CMK (cell line): ENCODE results near the gene CDK7.
"Not testable (repeated sequence)": the region's sequence is repeated elsewhere in the genome, so short reads cannot be mapped to it uniquely, and the experiment has no call there.

Experiments
- DNase-seq: peaks from one replicate; pipeline ENCODE4 v3.0.0-alpha.2; 2010; ENCODE audit warnings: low read depth

CDK7 gene

DNA sequence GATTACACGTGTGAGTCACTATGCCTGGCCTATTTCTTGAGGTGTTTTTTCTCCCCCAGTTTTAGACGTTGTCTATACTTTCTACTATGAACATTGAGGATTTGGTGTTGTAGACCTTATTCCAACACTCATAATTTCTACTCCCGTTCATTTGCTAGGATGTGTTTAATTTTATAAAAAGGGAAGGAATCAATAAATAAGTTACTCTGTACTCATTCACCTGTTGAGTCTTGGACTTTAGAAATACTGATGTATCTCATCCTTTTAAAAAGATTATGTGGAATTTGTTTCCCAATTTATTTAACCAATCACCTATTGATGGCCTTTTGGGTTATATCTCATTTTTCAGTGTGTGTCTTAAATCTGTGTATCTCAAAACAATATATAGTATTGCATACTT is 3.2 kb downstream of the CDK7 start:
- DNase-seq, result no peak

DNA sequence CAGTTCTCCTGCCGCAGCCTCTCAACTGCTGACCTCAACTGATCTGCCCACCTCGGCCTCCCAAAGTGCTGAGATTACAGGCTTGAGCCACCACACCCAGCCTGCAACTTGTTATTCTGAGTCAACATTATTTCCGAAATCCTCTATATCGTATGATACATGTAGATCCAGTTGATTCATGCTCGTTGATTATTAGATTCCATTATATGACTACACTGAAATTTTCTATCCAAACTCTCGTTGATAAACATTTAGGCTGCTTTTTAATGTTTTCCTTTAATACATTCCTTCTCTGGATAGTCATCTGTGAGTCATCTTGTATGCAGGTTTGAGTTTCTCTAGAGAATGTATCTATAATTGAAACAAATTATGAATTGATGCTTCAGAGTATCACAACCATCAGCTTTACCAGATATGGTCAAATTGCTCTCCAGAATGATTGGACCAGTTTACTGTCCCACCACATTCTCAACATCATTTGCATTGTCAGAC is 4.1 kb downstream of the CDK7 start:
- no peak for DNase-seq

DNA sequence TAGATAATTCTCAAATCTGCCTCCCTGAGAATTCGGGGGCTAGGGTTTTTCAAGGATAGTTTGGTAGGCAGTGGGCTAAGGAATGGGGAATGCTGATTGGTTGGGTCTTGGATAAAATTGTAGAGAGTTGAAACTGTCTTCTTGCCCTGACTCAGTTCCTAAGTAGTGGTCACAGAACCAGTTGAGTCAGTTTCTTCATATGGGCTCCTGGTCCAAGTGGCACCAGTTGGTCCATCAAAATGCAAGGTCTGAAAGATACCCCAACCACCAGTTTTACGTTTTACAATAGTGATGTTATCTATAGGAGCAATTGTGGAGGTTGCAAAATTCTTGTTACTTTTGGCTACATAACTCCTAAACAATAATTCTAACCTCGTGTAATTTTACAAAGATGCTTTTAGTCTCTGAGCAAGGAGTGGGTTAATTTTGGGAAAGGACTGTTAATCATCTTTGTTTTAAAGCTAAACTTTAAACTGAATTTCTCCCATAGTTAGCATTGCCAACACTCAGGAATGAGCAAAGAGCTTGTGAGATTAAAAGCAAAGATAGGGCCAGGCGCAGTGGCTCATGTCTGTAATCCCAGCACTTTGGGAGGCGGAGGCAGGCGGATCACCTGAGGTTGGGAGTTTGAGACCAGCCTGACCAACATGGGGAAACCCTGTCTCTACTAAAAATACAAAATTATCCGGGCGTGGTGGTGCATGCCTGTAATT is 7.7 kb downstream of the CDK7 start:
- DNase-seq, result no peak

DNA sequence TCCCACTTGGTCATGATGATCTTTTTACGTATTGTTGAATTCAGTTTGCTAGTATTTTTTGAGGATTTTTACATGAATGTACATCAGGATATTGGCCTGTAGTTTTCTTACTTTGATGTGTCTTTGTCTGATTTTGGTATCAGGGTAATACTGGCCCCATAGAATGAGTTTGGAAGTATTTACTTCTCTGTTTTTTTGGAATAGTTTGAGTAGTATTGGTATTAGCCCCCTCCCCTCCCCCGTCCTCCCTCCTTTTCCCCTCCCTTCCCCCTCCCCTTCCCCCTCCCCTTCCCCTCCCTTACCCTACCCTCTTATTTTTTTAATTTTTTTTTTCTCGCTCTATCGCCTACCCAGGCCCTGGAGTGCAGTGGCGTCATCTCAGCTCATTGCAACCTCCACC is 10.3 kb downstream of the CDK7 start:
- DNase-seq, result no peak

DNA sequence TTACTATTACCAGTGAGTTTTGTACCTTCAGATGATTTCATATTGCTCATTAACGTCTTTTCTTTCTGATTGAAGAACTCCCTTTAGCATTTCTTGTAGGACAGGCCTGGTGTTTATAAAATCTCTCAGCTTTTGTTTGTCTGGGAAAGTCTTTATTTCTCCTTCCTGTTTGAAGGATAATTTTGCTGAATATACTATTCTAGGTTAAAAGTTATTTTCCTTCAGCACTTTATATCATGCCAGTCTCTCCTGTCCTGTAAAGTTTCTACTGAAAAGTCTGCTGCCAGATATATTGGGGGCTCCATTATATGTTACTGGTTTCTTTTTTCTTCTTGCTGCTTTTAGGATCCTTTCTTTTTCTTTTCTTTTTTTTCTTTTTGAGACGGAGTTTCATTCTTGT is 13.3 kb downstream of the CDK7 start:
- no peak for DNase-seq

DNA sequence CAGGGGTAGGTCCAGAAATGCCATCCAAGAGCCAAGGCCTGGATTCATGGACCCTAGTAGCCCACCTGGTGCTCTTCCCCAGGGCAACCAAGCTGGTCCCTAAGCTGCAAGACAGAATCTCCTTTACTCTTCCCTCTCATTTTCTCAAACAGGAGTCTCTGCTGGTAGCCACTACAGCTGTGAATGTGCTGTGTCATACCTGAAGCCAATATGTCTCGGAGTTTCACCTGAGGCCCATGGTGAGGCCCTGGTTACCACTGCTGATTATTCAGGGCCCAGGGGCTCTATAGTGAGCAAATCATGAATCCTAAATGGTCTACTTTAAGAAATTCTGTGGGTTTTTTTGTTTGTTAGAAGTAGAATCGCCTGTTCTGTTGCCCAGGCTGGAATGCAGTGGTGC is 15.9 kb downstream of the CDK7 start:
- no peak for DNase-seq

DNA sequence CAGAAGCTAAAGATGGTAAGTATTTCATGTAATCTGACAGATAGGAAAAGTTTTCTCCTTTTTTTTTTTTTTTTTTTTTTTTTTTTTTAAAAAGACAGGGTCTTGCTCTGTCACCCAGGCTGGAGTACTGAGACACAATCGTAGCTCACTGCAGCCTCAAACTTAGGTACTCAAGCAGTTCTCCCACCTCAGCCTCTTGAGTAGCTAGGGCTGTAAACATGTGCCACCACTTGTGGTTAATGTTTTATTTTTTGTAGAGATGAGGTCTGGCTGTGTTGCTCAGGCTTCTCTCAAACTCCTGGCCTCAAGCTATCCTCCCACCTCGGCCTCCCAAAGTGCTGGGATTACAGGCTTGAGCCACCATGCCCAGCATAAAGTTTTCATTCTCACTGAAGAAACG is 17.8 kb downstream of the CDK7 start:
- DNase-seq, result no peak

DNA sequence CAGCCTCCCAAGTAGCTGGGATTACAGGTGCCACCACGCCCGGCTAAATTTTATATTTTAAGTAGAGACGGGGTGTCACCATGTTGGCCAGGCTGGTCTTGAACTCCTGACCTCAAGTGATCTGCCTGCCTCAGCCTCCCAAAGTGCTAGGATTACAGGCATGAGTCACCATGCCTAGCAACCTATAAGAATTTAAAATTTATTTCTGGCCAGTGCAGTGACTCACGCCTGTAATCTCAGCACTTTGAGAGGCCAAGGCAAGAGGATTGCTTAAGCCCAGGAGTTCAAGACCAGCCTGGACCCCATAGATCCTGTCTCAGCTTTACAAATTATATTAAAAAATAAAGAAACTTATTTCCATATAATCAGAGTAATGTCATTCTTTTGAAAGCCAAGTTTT is 21.3 kb downstream of the CDK7 start:
- DNase-seq, result not testable (repeated sequence)

DNA sequence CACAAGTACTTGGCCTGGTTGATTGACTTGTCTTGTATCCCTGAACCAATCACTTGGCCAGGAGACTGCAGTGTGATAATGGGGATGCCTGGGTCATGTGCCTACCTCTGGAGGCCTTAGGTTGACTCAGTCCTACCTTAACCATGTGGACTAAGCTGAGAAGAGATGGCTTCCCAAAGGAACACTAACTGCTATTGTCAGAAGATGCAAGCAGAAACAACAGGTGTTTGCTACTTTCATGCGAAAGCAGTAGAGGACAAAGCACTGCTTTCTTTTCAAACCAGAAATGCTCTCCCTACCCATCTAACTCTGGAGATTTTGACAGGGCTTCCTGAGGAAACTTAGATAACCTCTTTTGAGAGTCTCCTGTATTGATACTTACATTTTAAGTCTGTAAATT is 22.9 kb downstream of the CDK7 start:
- no peak for DNase-seq

DNA sequence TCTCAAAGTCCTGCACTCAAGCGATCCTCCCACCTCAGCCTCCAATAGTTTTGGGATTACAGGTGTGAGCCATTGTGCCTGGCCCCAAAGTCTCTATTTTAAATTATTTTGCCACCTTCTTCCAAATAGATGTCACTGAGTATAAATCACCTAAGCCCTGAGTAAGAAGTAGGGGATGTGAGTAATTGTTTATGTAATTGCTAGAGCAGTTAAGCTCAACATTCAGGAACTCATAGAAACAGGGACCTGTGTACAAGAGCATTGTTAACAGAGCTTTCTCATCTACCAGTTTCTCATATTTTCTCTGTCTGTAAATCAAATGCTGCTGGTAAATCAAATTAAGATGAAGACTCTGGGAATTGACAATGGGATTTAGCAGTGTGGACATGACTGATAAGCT is 26.3 kb downstream of the CDK7 start:
- DNase-seq, result no peak

DNA sequence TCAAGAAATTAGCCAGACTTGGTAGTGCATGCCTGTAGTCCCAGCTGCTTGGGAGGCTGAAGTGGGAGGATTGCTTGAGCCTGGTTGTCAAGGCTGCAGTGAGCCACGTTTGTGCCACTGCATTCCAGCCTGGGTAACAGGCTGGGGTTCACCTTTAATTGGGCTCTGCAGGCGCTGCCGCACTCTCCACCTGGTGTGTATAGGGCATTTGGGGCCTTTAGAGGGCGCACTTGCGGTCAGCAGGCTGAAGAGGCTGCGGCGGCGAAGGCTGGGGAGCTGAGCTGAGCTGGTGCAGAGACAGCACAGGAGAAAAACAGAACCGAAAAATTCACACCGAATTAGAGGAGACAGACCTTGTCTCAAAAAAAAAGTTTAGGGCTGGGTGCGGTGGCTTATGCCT is 31.2 kb downstream of the CDK7 start:
- no peak for DNase-seq

DNA sequence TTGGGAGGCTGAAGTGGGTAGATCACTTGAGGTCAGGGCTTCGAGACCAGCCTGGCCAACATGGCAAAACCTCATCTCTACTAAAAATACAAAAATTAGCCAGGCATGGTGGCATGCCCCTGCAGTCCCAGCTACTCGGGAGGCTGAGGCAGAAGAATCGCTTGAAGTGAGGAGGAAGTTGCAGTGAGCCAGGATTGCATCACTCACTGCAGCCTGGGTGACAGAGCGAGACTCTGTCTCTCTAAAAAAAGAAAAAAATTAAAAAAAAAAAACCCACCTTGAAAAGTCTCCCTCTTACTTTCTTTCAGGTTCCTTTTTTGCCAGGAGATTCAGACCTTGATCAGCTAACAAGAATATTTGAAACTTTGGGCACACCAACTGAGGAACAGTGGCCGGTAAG is 34.2 kb downstream of the CDK7 start:
- no peak for DNase-seq

DNA sequence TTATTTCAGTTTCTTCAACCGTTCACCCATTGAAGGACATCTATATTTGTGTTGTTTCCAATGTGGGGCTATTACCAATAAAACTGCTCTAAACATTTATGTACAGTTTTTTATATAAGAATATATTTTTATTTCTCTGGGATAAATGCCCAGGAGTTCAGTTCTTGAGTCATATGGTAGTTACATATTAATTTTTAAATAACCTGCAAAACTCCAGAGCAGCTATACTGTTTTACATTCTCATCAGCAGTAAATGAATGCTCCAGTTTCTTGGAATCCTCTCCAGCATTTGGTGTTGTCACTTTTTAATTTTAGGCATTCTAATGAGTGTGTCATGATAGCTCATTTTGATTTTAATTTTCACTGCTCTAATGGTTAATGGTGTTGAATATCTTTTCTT is 36.2 kb downstream of the CDK7 start:
- DNase-seq, result no peak

DNA sequence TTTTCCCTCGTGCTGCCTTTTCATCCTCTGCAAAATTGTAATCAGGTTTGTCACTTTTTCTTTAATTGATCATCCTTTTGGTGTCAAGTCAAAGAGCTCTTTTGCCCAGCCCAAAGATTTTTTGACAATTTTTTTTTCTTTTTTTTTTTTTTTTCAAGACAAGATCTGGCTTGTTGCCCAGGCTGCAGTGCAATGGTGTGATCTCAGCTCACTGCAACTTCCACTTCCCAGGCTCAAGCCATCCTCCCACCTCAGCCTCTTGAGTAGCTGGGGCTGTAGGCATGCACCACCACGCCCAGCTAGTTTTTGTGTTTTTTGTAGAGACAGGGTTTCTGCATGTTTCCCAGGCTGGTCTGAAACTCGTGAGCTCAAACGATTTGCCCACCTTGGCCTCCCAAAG is 36.7 kb downstream of the CDK7 start:
- DNase-seq, result no peak

DNA sequence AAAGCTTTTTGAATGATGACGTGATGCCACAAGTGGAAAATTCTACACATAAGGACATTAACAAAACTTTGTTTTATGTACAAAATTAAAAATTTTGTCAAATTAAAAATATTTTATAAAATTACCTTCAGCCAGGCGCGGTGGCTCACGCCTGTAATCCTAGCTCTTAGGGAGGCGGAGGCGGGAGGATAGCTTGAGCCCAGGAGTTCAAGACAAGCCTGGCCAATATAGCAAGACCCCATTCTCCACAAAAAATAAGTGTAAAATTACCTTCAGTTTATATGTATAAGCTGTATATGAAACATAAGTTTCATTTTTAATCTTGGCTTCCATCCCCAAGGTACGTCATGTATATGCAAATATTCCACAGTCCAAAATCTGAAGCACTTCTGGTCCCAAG is 40.9 kb downstream of the CDK7 start:
- DNase-seq, result no peak

DNA sequence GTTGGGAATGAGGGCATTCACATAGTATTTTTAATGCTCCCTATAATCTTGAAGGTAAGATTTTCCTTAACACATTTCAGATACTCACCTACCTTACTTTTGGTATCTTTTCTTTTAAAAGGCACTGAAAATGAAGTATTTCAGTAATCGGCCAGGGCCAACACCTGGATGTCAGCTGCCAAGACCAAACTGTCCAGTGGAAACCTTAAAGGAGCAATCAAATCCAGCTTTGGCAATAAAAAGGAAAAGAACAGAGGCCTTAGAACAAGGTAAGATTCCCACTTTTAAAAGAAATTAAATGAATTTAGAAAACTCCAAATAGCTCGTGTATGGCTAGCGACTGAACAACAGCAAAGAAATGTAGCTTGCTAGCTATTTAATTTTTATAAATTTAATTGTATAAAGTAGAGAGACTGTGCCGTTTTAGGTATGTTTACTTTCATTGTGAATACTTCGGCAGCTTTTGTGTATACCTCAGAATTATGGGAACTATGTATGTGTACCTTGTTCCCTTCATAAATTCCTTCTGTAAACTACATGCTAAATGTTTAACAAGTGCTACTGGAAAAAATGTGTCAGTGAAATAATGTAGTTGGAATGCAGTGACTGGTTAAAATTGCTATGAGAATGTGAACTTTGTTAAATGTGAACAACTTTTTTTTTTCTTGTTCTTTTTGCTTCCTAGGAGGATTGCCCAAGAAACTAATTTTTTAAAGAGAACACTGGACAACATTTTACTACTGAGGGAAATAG is 41.9 kb downstream of the CDK7 start:
- DNase-seq, result no peak

DNA sequence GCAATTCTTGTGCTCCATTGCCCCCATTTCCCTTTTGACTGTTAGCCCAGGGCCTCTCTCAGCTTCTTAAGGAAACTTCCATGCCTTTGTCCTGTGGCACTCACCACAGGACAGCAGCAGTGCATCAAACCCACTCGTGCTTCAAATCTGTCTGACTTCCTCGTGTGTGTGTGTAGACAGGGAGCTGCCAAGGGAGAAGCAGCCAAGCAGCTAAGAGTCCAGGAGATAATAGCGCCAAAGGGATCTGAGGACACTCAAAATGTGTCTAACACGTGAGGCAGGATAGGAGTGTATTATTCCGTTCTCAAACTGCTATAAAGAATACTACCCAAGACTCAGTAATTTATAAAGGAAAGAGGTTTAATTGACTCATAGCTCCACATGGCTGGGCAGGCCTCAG is 44.8 kb downstream of the CDK7 start:
- DNase-seq, result no peak

DNA sequence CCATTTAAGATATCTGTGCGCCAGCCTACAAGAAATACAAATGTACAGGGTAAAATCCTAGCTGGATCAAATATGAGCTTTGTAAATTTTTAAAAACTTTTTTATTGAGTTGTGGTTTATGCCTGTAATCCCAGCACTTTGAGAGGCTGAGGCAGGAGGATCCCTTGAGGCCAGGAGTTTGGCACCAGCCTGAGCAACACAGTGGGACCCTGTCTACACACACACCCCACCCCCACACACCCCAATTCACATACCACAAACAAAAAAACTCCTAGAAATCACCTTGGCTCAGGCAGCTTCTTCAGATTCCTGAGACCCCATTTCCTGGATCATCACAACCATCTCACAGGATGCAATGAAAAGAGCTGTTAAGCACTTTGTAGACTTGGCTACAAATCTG is 46.4 kb downstream of the CDK7 start:
- DNase-seq, result no peak

DNA sequence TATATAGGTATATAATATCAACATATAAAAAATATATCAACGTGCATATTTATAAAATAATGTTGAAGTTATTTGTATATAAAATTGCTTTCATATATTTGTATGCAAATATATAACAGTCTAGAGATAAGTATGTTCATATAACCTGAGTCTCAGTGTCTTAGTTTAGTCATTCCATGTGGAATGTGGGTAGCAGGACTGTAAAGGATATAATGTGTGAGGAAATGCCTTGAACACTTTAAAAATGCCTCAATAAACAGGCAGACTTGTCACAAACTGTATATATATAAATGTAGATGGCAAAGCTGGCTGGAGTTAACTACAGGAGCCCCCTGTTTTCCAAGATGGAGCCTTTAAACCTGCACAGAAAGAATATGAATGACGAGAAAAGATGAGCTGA is 49.5 kb downstream of the CDK7 start:
- no peak for DNase-seq

DNA sequence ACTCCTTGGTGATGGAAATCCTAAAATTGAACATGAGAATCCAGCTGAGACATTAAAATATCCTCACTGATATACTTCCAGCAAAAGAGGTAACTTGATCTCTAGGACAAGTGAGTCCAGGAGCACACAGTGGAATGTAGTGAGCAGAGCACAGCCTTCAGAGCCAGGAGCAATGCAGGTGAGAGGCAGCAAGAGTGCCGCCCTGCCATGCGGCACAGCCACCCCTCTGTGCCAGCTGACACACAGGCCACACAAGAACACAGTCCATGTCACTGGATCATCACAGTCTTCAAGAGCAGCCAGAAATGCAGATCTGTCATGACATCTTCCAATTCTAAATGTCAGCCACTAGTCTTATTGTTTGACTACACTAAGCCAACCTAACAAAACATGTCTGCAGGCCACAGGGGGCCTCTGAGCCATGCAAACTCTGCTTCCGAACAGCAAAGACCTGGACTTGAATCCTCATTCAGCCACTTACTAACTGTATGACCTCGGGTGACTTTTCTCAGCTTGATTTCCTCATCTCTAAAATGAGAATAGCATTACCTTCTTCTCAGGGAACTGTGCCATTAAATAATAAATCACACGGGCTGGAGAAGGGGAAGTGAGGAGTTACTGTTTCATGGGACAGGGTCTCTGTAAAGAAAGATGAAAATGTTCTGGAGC is 50.9 kb downstream of the CDK7 start:
- DNase-seq, result no peak

DNA sequence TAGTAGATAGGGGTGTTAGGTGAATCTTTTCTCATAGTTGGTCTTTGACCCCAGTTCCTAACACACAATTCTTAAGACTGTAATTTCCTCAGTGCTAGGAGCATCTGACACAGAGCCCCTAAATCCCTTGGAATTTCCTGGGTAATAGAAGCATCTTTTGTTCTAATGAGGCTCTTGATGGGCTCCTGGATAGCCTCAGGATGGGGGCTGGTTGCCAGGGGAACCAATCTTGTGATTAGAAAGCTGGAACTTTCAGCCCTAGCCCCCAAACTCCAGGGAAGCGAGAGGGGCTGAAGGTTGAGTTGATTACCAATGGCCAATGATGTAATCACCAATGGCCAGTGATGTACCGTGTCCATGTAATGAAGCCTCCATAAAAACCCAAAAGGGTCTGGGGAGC is 53.4 kb downstream of the CDK7 start:
- DNase-seq, result no peak

DNA sequence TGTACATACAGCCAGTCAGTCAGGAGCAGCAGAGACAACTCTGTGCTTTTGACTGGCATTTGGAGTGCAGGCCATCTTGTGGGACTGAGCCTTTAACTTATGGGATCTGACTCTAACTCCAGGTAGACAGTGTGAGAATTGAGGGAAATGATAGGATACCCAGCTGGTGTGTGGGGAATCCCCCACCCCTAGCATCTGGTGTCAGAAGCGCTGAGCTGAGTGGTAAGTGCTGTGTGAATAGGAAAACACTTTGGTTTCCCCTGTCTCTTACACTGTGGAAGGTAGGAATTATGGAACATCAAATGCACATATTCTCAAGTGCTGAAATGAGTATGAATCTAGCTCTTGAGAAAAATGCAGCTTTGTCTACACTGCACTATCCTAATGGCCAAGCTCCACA is 54.0 kb downstream of the CDK7 start:
- no peak for DNase-seq

DNA sequence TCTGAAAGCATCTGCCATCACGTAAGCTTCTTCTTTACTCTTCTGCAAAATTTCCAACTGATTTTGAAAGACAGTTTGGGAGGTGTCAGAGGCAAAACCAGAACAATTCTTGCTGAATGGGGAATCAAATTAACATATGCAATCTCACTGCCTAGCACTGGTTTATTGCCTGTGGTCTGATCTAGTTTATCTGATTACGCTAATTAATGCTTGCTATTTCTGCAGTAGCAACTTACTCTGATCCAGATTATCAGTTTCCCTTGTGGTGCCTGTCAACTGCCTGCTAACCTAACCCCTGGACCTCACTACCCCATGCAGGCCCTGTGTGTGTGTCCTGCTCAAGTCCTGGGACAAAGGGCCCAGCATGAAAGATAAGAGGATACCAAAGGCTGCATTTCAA is 57.6 kb downstream of the CDK7 start:
- no peak for DNase-seq
